ENCODE data around the gene CYP1A2. TPM values are rescaled to one million over a fixed set of nuclear protein-coding genes. Genes with fewer than 3 reads are reported as not detected.

CYP1A2 gene
- polyA plus RNA-seq, 1 of the 3 experiments (the other 2 are of a cell fraction) = not detected

DNA sequence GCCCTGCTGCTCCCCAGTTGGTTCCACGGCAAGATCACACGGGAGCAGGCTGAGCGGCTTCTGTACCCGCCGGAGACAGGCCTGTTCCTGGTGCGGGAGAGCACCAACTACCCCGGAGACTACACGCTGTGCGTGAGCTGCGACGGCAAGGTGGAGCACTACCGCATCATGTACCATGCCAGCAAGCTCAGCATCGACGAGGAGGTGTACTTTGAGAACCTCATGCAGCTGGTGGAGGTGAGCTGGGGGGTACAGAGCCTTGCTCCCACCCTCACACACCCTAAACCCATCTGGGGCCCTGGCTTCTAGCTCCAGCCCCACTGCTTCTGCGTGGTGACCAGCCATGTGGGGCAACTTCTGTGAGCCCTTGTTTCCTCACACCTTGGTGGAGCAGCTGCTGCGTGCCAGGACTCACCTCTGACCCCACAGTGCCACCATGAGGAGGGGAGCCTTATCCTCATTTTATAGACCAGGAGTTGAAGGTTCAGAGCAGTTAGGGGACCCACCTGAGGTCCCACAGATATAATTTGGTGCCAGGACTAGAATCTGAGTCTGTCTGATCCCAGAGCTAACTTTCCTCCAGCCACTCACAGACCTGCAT lies 50.7 kb downstream of the CYP1A2 start:
- H3K4me1 ChIP-seq (ENCODE audit: control insufficient read depth in 1 of 2, insufficient read depth in 2 of 2, low read depth in 1 of 2, low read length in 1 of 2) = no peaks in the 10 kb centered on the region
- no peak overlapping the region for H2AFZ ChIP-seq (ENCODE audit: low read depth)
- DNase-seq = no peak
- no peaks in the 10 kb centered on the region for H3K27me3 ChIP-seq (ENCODE audit: insufficient read depth)
- TF ChIP-seq GABPA (IDR thresholded peaks at IDR 0.05; ENCODE audit: low read depth) = no peak
- no peak for TF ChIP-seq FOXM1 (IDR thresholded peaks at IDR 0.05; ENCODE audit: low read depth)
- TF ChIP-seq CHD2 (IDR thresholded peaks at IDR 0.05; ENCODE audit: low read length, partially characterized antibody) = no peak
- TF ChIP-seq NFIC (IDR thresholded peaks at IDR 0.05; ENCODE audit: borderline replicate concordance) = no peak
- no peak for TF ChIP-seq FOSL2 (IDR thresholded peaks at IDR 0.05; ENCODE audit: borderline replicate concordance, low read depth)
- TF ChIP-seq, protein P1, sequence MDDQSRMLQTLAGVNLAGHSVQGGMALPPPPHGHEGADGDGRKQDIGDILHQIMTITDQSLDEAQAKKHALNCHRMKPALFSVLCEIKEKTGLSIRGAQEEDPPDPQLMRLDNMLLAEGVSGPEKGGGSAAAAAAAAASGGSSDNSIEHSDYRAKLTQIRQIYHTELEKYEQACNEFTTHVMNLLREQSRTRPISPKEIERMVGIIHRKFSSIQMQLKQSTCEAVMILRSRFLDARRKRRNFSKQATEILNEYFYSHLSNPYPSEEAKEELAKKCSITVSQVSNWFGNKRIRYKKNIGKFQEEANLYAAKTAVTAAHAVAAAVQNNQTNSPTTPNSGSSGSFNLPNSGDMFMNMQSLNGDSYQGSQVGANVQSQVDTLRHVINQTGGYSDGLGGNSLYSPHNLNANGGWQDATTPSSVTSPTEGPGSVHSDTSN (IDR thresholded peaks at IDR 0.05) = no peak
- no peak for TF ChIP-seq EP300 (IDR thresholded peaks at IDR 0.05; ENCODE audit: borderline replicate concordance in 1 of 2, low read depth in 1 of 2, low read length in 1 of 2)
- TF ChIP-seq, protein P2, sequence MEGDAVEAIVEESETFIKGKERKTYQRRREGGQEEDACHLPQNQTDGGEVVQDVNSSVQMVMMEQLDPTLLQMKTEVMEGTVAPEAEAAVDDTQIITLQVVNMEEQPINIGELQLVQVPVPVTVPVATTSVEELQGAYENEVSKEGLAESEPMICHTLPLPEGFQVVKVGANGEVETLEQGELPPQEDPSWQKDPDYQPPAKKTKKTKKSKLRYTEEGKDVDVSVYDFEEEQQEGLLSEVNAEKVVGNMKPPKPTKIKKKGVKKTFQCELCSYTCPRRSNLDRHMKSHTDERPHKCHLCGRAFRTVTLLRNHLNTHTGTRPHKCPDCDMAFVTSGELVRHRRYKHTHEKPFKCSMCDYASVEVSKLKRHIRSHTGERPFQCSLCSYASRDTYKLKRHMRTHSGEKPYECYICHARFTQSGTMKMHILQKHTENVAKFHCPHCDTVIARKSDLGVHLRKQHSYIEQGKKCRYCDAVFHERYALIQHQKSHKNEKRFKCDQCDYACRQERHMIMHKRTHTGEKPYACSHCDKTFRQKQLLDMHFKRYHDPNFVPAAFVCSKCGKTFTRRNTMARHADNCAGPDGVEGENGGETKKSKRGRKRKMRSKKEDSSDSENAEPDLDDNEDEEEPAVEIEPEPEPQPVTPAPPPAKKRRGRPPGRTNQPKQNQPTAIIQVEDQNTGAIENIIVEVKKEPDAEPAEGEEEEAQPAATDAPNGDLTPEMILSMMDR (IDR thresholded peaks at IDR 0.05) = no peak
- ChIA-PET CTCF (interaction anchor here (0.7 to 3.0 kb wide), 26 partner anchors 8 to 166 kb away, joined by 3 to 43 read pairs (median 8); partner anchors contain the start of genes CPLX3, CSK and ULK3), POLR2A (no interaction called here)
- 87% methylated on average over 2 of the region's 16 CpGs for WGBS (ENCODE audit: low lambda C conversion rate)
- H3K9ac ChIP-seq = no peak overlapping the region
- no peak overlapping the region for H3K27ac ChIP-seq (ENCODE audit: low read depth in 2 of 2, low read length in 1 of 2)
- no peaks in the 10 kb centered on the region for H3F3A ChIP-seq (replicated peaks; ENCODE audit: insufficient read depth)
- H4K20me1 ChIP-seq (ENCODE audit: insufficient read depth) = peaks cover 51% of the 10 kb centered on the region
- no peak overlapping the region for H3K4me2 ChIP-seq
- no peaks in the 10 kb centered on the region for H3K9me3 ChIP-seq
- H3K36me3 ChIP-seq (replicated peaks in 1 of 2; ENCODE audit: control insufficient read depth in 1 of 2, insufficient read depth in 2 of 2, low read length in 1 of 2) = peaks cover 0 to 55% of the 10 kb centered on the region in 2 experiments
- H3K9me2 ChIP-seq = no peaks in the 10 kb centered on the region
- peaks cover 32% of the 10 kb centered on the region for H3K79me2 ChIP-seq (ENCODE audit: insufficient read depth)
- H3K4me3 ChIP-seq (ENCODE audit: low read depth in 2 of 2, low read length in 1 of 2) = no peak overlapping the region

DNA sequence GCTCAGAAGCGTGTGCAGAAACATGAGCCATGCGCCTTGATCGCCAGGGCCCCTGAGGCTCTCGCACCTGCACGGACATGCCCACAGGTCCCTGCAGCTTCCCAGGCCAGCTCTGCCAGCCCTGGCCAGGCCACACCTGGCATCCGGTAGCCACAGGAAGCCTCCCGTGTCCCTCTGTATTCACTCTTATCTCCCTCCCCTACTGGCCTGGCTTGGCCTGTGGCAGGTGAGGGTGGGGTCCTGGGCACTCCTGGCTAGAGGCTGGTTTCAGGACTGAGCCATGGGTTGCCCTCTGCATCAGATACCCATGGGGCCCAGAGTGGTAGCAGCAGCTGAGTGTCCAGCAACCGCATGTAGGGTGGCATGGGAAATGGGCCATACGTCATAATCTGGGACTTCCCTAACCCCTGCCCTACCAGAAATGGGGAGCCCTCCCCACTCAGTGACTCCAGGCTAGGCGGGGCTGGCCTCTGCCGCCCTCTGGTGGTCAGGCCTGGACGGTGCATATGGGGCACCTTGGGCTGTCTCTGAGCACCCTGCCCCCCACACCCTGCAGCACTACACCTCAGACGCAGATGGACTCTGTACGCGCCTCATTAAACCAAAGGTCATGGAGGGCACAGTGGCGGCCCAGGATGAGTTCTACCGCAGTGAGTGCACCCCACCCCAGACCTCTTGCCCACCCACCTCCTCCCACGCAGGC lies 51.4 kb downstream of the CYP1A2 start:
- Histone ChIP-seq H3K9me2 (no peaks in the 10 kb centered on the region), H4K20me1 (ENCODE audit: insufficient read depth) (peaks cover 45% of the 10 kb centered on the region), H3K36me3 (replicated peaks in 1 of 2; ENCODE audit: control insufficient read depth in 1 of 2, insufficient read depth in 2 of 2, low read length in 1 of 2) (peaks cover 0 to 55% of the 10 kb centered on the region in 2 experiments), H3K27ac (ENCODE audit: low read depth in 2 of 2, low read length in 1 of 2) (no peak overlapping the region), H3K27me3 (ENCODE audit: insufficient read depth) (no peaks in the 10 kb centered on the region), H2AFZ (ENCODE audit: low read depth) (no peak overlapping the region), H3K4me2 (no peak overlapping the region), H3K4me3 (ENCODE audit: low read depth in 2 of 2, low read length in 1 of 2) (peak overlapping the region in 1 of 2 experiments; percentile 43; a peak in 1 of 4 replicates), H3F3A (replicated peaks; ENCODE audit: insufficient read depth) (no peaks in the 10 kb centered on the region), H3K9me3 (no peaks in the 10 kb centered on the region), H3K4me1 (ENCODE audit: control insufficient read depth in 1 of 2, insufficient read depth in 2 of 2, low read depth in 1 of 2, low read length in 1 of 2) (no peaks in the 10 kb centered on the region), H3K9ac (no peak overlapping the region), H3K79me2 (ENCODE audit: insufficient read depth) (peaks cover 25% of the 10 kb centered on the region)
- CTCF ChIA-PET = interaction anchor here (0.7 to 3.0 kb wide), 34 partner anchors 8 to 167 kb away, joined by 3 to 43 read pairs (median 5); partner anchors contain the start of genes CPLX3, CSK, LMAN1L and ULK3
- POLR2A ChIA-PET = no interaction called here
- TF ChIP-seq EZH2phosphoT487 (IDR thresholded peaks at IDR 0.05; ENCODE audit: borderline replicate concordance, low read depth) (no peak), SMC3 (IDR thresholded peaks at IDR 0.05; ENCODE audit: low read depth, low read length) (peak; percentile 71), ELF1 (IDR thresholded peaks at IDR 0.05) (no peak), CHD2 (IDR thresholded peaks at IDR 0.05; ENCODE audit: low read length, partially characterized antibody) (peak; percentile 36), NRF1 (IDR thresholded peaks at IDR 0.05; ENCODE audit: low read depth, low read length) (no peak), RAD21 (IDR thresholded peaks at IDR 0.05; ENCODE audit: low read length) (peak; percentile 74), MEF2A (IDR thresholded peaks at IDR 0.05; ENCODE audit: borderline replicate concordance, low read depth) (no peak), TCF12 (IDR thresholded peaks at IDR 0.05) (no peak)
- TF ChIP-seq, protein P2 (IDR thresholded peaks at IDR 0.05) = peak; percentile 90
- WGBS (ENCODE audit: low lambda C conversion rate) = 47% methylated on average over 11 of the region's 18 CpGs
- DNase-seq = peak; percentile 94

Data from SK-N-SH (cell line).